ENCODE results near the gene DAB2IP. TPM values are rescaled to one million over a fixed set of nuclear protein-coding genes. Genes with fewer than 3 reads are reported as not detected.

The DAB2IP gene
- total RNA-seq, 4 donors from 2014 or later = 42.0 to 93.4 (median 47.9) TPM

GRCh38 chr9:121735793-121736770, 84.6 kb downstream of the DAB2IP start:
- Histone ChIP-seq H3K27me3 (no peaks in the 10 kb centered on the region), H3K9me3 (no peaks in the 10 kb centered on the region), H3K4me3 (peak overlapping the region; percentile 34 to 56), H3K36me3 (no peaks in the 10 kb centered on the region), H3K4me1 (peaks cover 0 to 97% (median 74%) of the 10 kb centered on the region in 3 donors), H3K27ac (peak overlapping the region; percentile 21 to 92 (median 89))
- TF ChIP-seq CTCF (IDR thresholded peaks at IDR 0.05) (no peak), POLR2A (IDR thresholded peaks at IDR 0.05) (peak; percentile 54 to 55), POLR2AphosphoS5 (IDR thresholded peaks at IDR 0.05) (peak; percentile 68)
- peak; percentile 83 for ATAC-seq
- 33% methylated on average over 3 of the region's 57 CpGs; no CpG with 5 or more reads in 1 of the 2 donors for WGBS, 2 donors (ENCODE audit: low coverage in 1 of 2)

- Histone ChIP-seq H3K4me1 (peaks cover 0 to 97% (median 72%) of the 10 kb centered on the region in 3 donors), H3K4me3 (peak overlapping the region in 1 of 2 donors; percentile 56), H3K36me3 (no peaks in the 10 kb centered on the region), H3K27ac (peak overlapping the region; percentile 21 to 92 (median 89)), H3K27me3 (no peaks in the 10 kb centered on the region), H3K9me3 (no peaks in the 10 kb centered on the region)
- peak; percentile 25 for ATAC-seq
- 58 to 62% methylated on average over 7 to 8 of the region's 13 CpGs for WGBS, 2 donors (ENCODE audit: low coverage in 1 of 2)
- TF ChIP-seq POLR2A (IDR thresholded peaks at IDR 0.05) = peak in 1 of 2 donors; percentile 12
- TF ChIP-seq EP300 (IDR thresholded peaks at IDR 0.05) = no peak
These were observed 85.6 kb downstream of the DAB2IP start for GRCh38 chr9:121736934-121737462.

GRCh38 chr9:121737481-121737931, 86.1 kb downstream of the DAB2IP start:
- ATAC-seq = no peak
- Histone ChIP-seq H3K4me3 (no peak overlapping the region), H3K27ac (peak overlapping the region; percentile 21 to 92 (median 89)), H3K4me1 (peaks cover 0 to 97% (median 72%) of the 10 kb centered on the region in 3 donors), H3K27me3 (no peaks in the 10 kb centered on the region), H3K9me3 (no peaks in the 10 kb centered on the region), H3K36me3 (no peaks in the 10 kb centered on the region)
- WGBS, 2 donors (ENCODE audit: low coverage in 1 of 2) = 88% methylated on average over 6 of the region's 9 CpGs; no CpG with 5 or more reads in 1 of the 2 donors
- TF ChIP-seq POLR2A (IDR thresholded peaks at IDR 0.05) (no peak), POLR2AphosphoS5 (IDR thresholded peaks at IDR 0.05) (no peak), CTCF (IDR thresholded peaks at IDR 0.05) (no peak), EP300 (IDR thresholded peaks at IDR 0.05) (no peak)

GRCh38 chr9:121738411-121738810, 87.0 kb downstream of the DAB2IP start:
- Histone ChIP-seq H3K36me3 (no peaks in the 10 kb centered on the region), H3K9me3 (no peaks in the 10 kb centered on the region), H3K27ac (peak overlapping the region; percentile 36 to 92 (median 89)), H3K4me1 (peaks cover 0 to 98% (median 78%) of the 10 kb centered on the region in 3 donors), H3K4me3 (no peak overlapping the region), H3K27me3 (no peaks in the 10 kb centered on the region)
- TF ChIP-seq CTCF (IDR thresholded peaks at IDR 0.05) (no peak), POLR2A (IDR thresholded peaks at IDR 0.05) (no peak), POLR2AphosphoS5 (IDR thresholded peaks at IDR 0.05) (no peak), EP300 (IDR thresholded peaks at IDR 0.05) (no peak)
- 80% methylated on average over 1 of the region's 2 CpGs; no CpG with 5 or more reads in 1 of the 2 donors for WGBS, 2 donors (ENCODE audit: low coverage in 1 of 2)
- no peak for ATAC-seq

- no peak overlapping the region for H3K4me3 ChIP-seq
- peak; percentile 4 for ATAC-seq
These were observed 87.5 kb downstream of the DAB2IP start for GRCh38 chr9:121738968-121739367.

More at GRCh38 chr9:121738968-121739367, 87.5 kb downstream of the DAB2IP start:
- Histone ChIP-seq H3K9me3 (no peaks in the 10 kb centered on the region), H3K27me3 (no peaks in the 10 kb centered on the region), H3K27ac (peak overlapping the region; percentile 9 to 92 (median 89)), H3K36me3 (no peaks in the 10 kb centered on the region), H3K4me1 (peaks cover 0 to 99% (median 78%) of the 10 kb centered on the region in 3 donors)
- TF ChIP-seq POLR2A (IDR thresholded peaks at IDR 0.05) = no peak
- peak; percentile 63 for TF ChIP-seq POLR2AphosphoS5 (IDR thresholded peaks at IDR 0.05)
- no peak for TF ChIP-seq EP300 (IDR thresholded peaks at IDR 0.05)
- 62% methylated on average over 1 of the region's 1 CpG; no CpG with 5 or more reads in 1 of the 2 donors for WGBS, 2 donors (ENCODE audit: low coverage in 1 of 2)
